ENCODE results near the gene INPP5A.
A peak's percentile ranks its signal among the peaks of the same experiment; 100 is the strongest.

The INPP5A gene

GRCh38 chr10:132563485-132564248 lies 26.1 kb downstream of the INPP5A start:
- Histone ChIP-seq H3K27ac (replicated peaks; ENCODE audit: low read length) (no peak overlapping the region), H2AFZ (ENCODE audit: low read length) (no peak overlapping the region), H3K4me1 (ENCODE audit: control insufficient read depth in 2 of 2, insufficient read depth in 1 of 2, low read depth in 1 of 2, low read length in 2 of 2) (peaks cover 0 to 3% of the 10 kb centered on the region in 2 donors), H3K9ac (ENCODE audit: low read depth, low read length, poor library complexity) (no peak overlapping the region), H3K27me3 (ENCODE audit: control insufficient read depth in 3 of 3, insufficient read depth in 3 of 3, low read depth in 1 of 3, low read length in 3 of 3) (no peaks in the 10 kb centered on the region), H3K14ac (ENCODE audit: low read length) (no peak overlapping the region), H3K4ac (ENCODE audit: low read length) (no peak overlapping the region), H2BK120ac (ENCODE audit: low read depth, low read length) (no peak overlapping the region), H4K91ac (ENCODE audit: low read depth, low read length, poor library complexity) (no peak overlapping the region), H3K79me1 (ENCODE audit: low read depth, low read length) (peaks cover 6% of the 10 kb centered on the region), H2BK15ac (ENCODE audit: low read length) (no peak overlapping the region), H2BK5ac (ENCODE audit: low read length) (no peak overlapping the region), H3K36me3 (replicated peaks in 1 of 2; ENCODE audit: control insufficient read depth in 2 of 2, insufficient read depth in 2 of 2, low read length in 2 of 2) (no peaks in the 10 kb centered on the region), H3K18ac (ENCODE audit: low read length) (no peak overlapping the region), H3K4me3 (ENCODE audit: low read length in 2 of 2) (no peak overlapping the region), H3K4me2 (ENCODE audit: insufficient read depth, low read length, poor library complexity, severe bottlenecking) (no peak overlapping the region), H3K23ac (ENCODE audit: low read depth, low read length, poor library complexity) (no peak overlapping the region), H2AK5ac (ENCODE audit: low read depth, low read length) (peak overlapping the region; percentile 1), H3K9me3 (replicated peaks in 1 of 2; ENCODE audit: control insufficient read depth in 2 of 2, insufficient read depth in 1 of 2, low read depth in 1 of 2, low read length in 2 of 2) (peaks cover 4 to 5% of the 10 kb centered on the region in 2 donors), H4K8ac (ENCODE audit: low read depth, low read length) (no peak overlapping the region), H2BK12ac (ENCODE audit: low read length) (no peak overlapping the region)
- no peak for DNase-seq (ENCODE audit: low spot score)
- no CpG with 5 or more reads among the region's 24 CpGs for WGBS, 2 donors (ENCODE audit: extremely low coverage in 2 of 2, insufficient read length in 2 of 2, insufficient replicate concordance in 1 of 2)

- Histone ChIP-seq H2AFZ (ENCODE audit: low read length) (no peak overlapping the region), H4K8ac (ENCODE audit: low read depth, low read length) (no peak overlapping the region), H2BK15ac (ENCODE audit: low read length) (no peak overlapping the region), H3K4me1 (ENCODE audit: control insufficient read depth in 2 of 2, insufficient read depth in 1 of 2, low read depth in 1 of 2, low read length in 2 of 2) (peaks cover 0 to 3% of the 10 kb centered on the region in 2 donors), H3K4me2 (ENCODE audit: insufficient read depth, low read length, poor library complexity, severe bottlenecking) (no peak overlapping the region), H3K9ac (ENCODE audit: low read depth, low read length, poor library complexity) (no peak overlapping the region), H3K27me3 (ENCODE audit: control insufficient read depth in 3 of 3, insufficient read depth in 3 of 3, low read depth in 1 of 3, low read length in 3 of 3) (no peaks in the 10 kb centered on the region), H4K91ac (ENCODE audit: low read depth, low read length, poor library complexity) (no peak overlapping the region), H3K9me3 (replicated peaks in 1 of 2; ENCODE audit: control insufficient read depth in 2 of 2, insufficient read depth in 1 of 2, low read depth in 1 of 2, low read length in 2 of 2) (peaks cover 4 to 5% of the 10 kb centered on the region in 2 donors), H2BK5ac (ENCODE audit: low read length) (no peak overlapping the region), H3K79me1 (ENCODE audit: low read depth, low read length) (peaks cover 6% of the 10 kb centered on the region), H3K23ac (ENCODE audit: low read depth, low read length, poor library complexity) (no peak overlapping the region), H2BK120ac (ENCODE audit: low read depth, low read length) (no peak overlapping the region), H3K18ac (ENCODE audit: low read length) (no peak overlapping the region), H3K4me3 (ENCODE audit: low read length in 2 of 2) (no peak overlapping the region), H3K4ac (ENCODE audit: low read length) (no peak overlapping the region), H2BK12ac (ENCODE audit: low read length) (no peak overlapping the region), H3K36me3 (replicated peaks in 1 of 2; ENCODE audit: control insufficient read depth in 2 of 2, insufficient read depth in 2 of 2, low read length in 2 of 2) (no peaks in the 10 kb centered on the region), H2AK5ac (ENCODE audit: low read depth, low read length) (peak overlapping the region; percentile 1), H3K14ac (ENCODE audit: low read length) (no peak overlapping the region), H3K27ac (replicated peaks; ENCODE audit: low read length) (no peak overlapping the region)
- no CpG with 5 or more reads among the region's 10 CpGs for WGBS, 2 donors (ENCODE audit: extremely low coverage in 2 of 2, insufficient read length in 2 of 2, insufficient replicate concordance in 1 of 2)
- DNase-seq (ENCODE audit: low spot score), result no peak
Observed at GRCh38 chr10:132564249-132564605, 26.6 kb downstream of the INPP5A start.

- Histone ChIP-seq H3K4me1 (ENCODE audit: control insufficient read depth in 2 of 2, insufficient read depth in 1 of 2, low read depth in 1 of 2, low read length in 2 of 2) (peaks cover 0 to 3% of the 10 kb centered on the region in 2 donors), H3K79me1 (ENCODE audit: low read depth, low read length) (peaks cover 6% of the 10 kb centered on the region), H3K36me3 (replicated peaks in 1 of 2; ENCODE audit: control insufficient read depth in 2 of 2, insufficient read depth in 2 of 2, low read length in 2 of 2) (no peaks in the 10 kb centered on the region), H3K18ac (ENCODE audit: low read length) (no peak overlapping the region), H2AK5ac (ENCODE audit: low read depth, low read length) (no peak overlapping the region), H2BK5ac (ENCODE audit: low read length) (peak overlapping the region; percentile 28), H3K9me3 (replicated peaks in 1 of 2; ENCODE audit: control insufficient read depth in 2 of 2, insufficient read depth in 1 of 2, low read depth in 1 of 2, low read length in 2 of 2) (peaks cover 4 to 5% of the 10 kb centered on the region in 2 donors), H3K23ac (ENCODE audit: low read depth, low read length, poor library complexity) (peak overlapping the region; percentile 34), H2BK15ac (ENCODE audit: low read length) (no peak overlapping the region), H3K27me3 (ENCODE audit: control insufficient read depth in 3 of 3, insufficient read depth in 3 of 3, low read depth in 1 of 3, low read length in 3 of 3) (no peaks in the 10 kb centered on the region), H2AFZ (ENCODE audit: low read length) (no peak overlapping the region), H4K8ac (ENCODE audit: low read depth, low read length) (no peak overlapping the region), H2BK12ac (ENCODE audit: low read length) (no peak overlapping the region), H2BK120ac (ENCODE audit: low read depth, low read length) (no peak overlapping the region), H3K27ac (replicated peaks; ENCODE audit: low read length) (no peak overlapping the region), H4K91ac (ENCODE audit: low read depth, low read length, poor library complexity) (no peak overlapping the region), H3K4ac (ENCODE audit: low read length) (no peak overlapping the region), H3K14ac (ENCODE audit: low read length) (no peak overlapping the region), H3K9ac (ENCODE audit: low read depth, low read length, poor library complexity) (no peak overlapping the region), H3K4me2 (ENCODE audit: insufficient read depth, low read length, poor library complexity, severe bottlenecking) (no peak overlapping the region), H3K4me3 (ENCODE audit: low read length in 2 of 2) (peak overlapping the region in 1 of 2 donors; percentile 27)
- DNase-seq (ENCODE audit: low spot score), result no peak
- no CpG with 5 or more reads among the region's 11 CpGs for WGBS, 2 donors (ENCODE audit: extremely low coverage in 2 of 2, insufficient read length in 2 of 2, insufficient replicate concordance in 1 of 2)
Observed at GRCh38 chr10:132564690-132565089, 27.1 kb downstream of the INPP5A start.

GRCh38 chr10:132565516-132566209 lies 28.1 kb downstream of the INPP5A start:
- no peak overlapping the region for H3K27ac ChIP-seq (replicated peaks; ENCODE audit: low read length)
- H3K14ac ChIP-seq (ENCODE audit: low read length), result no peak overlapping the region
- no peak overlapping the region for H2AK5ac ChIP-seq (ENCODE audit: low read depth, low read length)
- H3K9ac ChIP-seq (ENCODE audit: low read depth, low read length, poor library complexity), result no peak overlapping the region
- peaks cover 6% of the 10 kb centered on the region for H3K79me1 ChIP-seq (ENCODE audit: low read depth, low read length)
- H3K18ac ChIP-seq (ENCODE audit: low read length), result no peak overlapping the region
- no peak overlapping the region for H3K4me3 ChIP-seq (ENCODE audit: low read length in 2 of 2)
- no peak overlapping the region for H2BK15ac ChIP-seq (ENCODE audit: low read length)
- no peak overlapping the region for H4K91ac ChIP-seq (ENCODE audit: low read depth, low read length, poor library complexity)
- H2AFZ ChIP-seq (ENCODE audit: low read length), result no peak overlapping the region
- no peak overlapping the region for H2BK12ac ChIP-seq (ENCODE audit: low read length)
- no peaks in the 10 kb centered on the region for H3K36me3 ChIP-seq (replicated peaks in 1 of 2; ENCODE audit: control insufficient read depth in 2 of 2, insufficient read depth in 2 of 2, low read length in 2 of 2)
- no peak overlapping the region for H3K4ac ChIP-seq (ENCODE audit: low read length)
- no peak for DNase-seq (ENCODE audit: low spot score)
- peaks cover 4 to 5% of the 10 kb centered on the region in 2 donors for H3K9me3 ChIP-seq (replicated peaks in 1 of 2; ENCODE audit: control insufficient read depth in 2 of 2, insufficient read depth in 1 of 2, low read depth in 1 of 2, low read length in 2 of 2)
- no peaks in the 10 kb centered on the region for H3K27me3 ChIP-seq (ENCODE audit: control insufficient read depth in 3 of 3, insufficient read depth in 3 of 3, low read depth in 1 of 3, low read length in 3 of 3)
- H3K4me2 ChIP-seq (ENCODE audit: insufficient read depth, low read length, poor library complexity, severe bottlenecking), result no peak overlapping the region
- H2BK120ac ChIP-seq (ENCODE audit: low read depth, low read length), result no peak overlapping the region
- H4K8ac ChIP-seq (ENCODE audit: low read depth, low read length), result no peak overlapping the region
- H3K23ac ChIP-seq (ENCODE audit: low read depth, low read length, poor library complexity), result peak overlapping the region; percentile 32
- WGBS, 2 donors (ENCODE audit: extremely low coverage in 2 of 2, insufficient read length in 2 of 2, insufficient replicate concordance in 1 of 2), result no CpG with 5 or more reads among the region's 12 CpGs
- no peak overlapping the region for H2BK5ac ChIP-seq (ENCODE audit: low read length)
- peaks cover 0 to 4% of the 10 kb centered on the region in 2 donors for H3K4me1 ChIP-seq (ENCODE audit: control insufficient read depth in 2 of 2, insufficient read depth in 1 of 2, low read depth in 1 of 2, low read length in 2 of 2)

Measured in neuronal stem cell (in vitro differentiated cells).